GM11168 (cell line): ENCODE data around the gene CDKN2C.
"Not testable (repeated sequence)": the region's sequence is repeated elsewhere in the genome, so short reads cannot be mapped to it uniquely, and the experiment has no call there.

Source experiments
- in situ Hi-C: fragments of 300-500 bp; cut with MboI; formaldehyde crosslinking; loops from one replicate; pipeline ENCODE4 v1.12.0; 2022; ENCODE audit warnings: low sequenced_read_pairs; ENCODE audit not compliant: unreplicated experiment

The CDKN2C gene

DNA sequence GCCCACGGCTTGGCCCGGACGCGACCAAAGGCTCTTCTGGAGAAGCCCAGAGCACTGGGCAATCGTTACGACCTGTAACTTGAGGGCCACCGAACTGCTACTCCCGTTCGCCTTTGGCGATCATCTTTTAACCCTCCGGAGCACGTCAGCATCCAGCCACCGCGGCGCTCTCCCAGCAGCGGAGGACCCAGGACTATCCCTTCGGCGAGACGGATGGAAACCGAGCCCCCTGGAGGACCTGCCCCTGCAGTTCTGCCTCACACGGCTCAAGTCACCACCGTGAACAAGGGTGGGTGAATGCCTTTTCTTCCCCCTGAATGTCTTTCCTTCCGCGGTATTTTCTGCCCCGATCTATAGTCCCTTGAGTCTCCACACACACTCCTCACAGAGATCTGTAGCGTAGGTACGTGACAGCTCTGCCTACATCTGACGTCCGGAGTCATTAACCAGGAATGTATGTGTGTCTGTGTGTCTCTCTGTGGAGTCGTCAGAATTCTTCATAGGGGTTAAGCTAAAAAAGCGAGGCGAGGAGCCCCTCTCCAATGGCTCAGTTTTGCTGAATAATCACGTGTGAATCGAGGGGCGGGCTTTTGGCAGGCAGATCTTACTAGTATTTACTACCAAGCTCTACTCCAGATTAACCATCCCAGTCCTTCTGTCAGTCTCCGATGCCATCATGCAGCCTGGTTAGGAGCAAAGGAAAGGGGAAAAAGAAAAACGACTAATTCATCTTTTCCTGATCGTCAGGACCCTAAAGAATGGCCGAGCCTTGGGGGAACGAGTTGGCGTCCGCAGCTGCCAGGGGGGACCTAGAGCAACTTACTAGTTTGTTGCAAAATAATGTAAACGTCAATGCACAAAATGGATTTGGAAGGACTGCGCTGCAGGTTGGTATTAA, at the start of gene CDKN2C:
TSS of gene CDKN2C (plus strand) at position 635 of the 898 bp plus-strand sequence. CDS start at position 759, 124 bp downstream.
- in situ Hi-C loops: loop anchor here (25.0 kb wide), 1 partner anchor 217 kb away; no protein-coding TSS in a partner anchor

- in situ Hi-C loops: no loop called here
Measured at GRCh38 chr1:50920409-50920808, 49.6 kb upstream of the CDKN2C start.

DNA sequence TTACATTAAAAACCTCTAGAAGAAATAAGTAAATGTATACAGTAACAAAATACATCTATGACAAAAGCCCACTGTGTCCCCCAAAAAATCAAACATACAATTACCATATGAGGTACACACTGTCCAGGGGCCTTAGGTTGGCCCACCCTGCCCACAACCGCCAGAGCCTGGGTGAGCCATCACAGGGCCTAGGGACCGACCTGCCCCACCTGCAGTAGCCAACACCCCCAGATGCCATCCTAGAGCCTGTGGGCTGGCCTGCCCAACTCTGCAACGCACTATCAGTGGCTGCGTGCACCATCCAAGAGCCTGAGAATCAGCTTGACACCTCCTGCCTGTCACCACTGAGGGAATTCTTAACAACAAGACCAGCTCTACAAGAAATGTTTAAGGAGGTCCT, 49.0 kb upstream of the CDKN2C start:
- in situ Hi-C loops: no loop called here

DNA sequence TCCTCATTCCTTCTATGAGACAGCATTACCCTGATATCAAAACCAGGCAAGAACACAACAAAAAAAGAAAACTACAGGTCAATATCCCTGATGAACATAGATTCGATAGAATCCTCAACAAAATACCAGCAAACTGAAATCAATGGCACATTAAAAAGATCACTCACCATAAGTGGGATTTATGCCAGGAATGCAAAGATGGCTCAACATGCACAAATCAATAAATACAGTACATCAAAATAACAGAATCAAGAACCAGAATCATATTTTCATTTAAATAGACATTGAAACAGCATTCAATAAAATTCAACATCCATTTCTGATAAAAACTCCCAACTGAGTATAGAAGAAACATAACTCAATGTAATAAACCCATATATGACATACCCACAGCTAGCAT, 46.5 kb upstream of the CDKN2C start:
- in situ Hi-C loops: no loop called here

GRCh38 chr1:50929376-50929958, 40.6 kb upstream of the CDKN2C start:
- in situ Hi-C loops: no loop called here

GRCh38 chr1:50930193-50930592, 39.9 kb upstream of the CDKN2C start:
- in situ Hi-C loops: no loop called here

DNA sequence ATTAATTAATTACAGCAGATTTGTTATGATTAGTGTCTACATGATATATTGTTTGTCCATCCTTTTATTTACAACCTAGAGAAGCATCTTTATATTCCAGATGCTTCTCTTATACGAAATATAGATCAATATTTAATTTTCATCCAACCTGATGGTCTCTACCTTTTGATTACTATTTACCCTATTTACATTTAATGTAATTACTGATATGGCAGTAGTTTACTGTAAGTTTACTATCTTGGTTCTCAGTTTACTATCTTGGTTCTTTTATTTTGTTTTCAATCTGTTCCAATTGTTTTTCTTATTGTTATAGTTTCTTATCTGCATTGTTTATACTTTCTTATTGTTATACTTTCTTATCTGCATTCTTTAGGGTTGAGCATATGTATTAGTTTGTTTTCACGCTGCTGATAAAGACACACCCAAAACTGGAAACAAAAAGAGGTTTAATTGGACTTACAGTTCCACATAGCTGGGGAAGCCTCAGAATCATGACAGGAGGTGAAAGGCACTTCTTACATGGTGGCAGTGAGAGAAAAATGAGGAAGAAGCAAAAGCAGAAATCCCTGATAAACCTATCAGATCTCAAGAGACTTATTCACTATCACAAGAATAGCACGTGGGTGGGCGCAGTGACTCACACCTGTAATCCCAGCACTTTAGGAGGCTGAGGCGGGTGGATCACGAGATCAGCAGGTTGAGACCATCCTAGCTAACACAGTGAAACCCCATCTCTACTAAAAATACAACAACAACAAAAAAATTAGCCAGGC, 38.9 kb upstream of the CDKN2C start:
- in situ Hi-C loops: no loop called here

DNA sequence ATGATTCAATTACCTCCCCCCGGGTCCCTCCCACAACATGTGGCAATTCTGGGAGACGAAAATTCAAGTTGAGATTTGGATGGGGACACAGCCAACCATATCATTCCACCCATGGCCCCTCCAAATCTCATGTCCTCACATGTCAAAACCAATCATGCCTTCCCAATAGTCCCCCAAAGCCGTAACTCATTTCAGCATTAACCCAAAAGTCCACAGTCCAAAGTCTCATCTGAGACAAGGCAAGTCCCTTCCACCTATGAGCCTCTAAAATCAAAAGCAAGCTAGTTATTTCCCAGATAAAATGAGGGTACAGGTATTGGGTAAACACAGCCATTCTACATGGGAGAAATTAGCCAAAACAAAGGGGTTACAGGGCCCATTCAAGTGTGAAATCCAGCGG, 38.0 kb upstream of the CDKN2C start:
- in situ Hi-C loops: not testable (repeated sequence)

- in situ Hi-C loops: not testable (repeated sequence)
Measured at GRCh38 chr1:50933770-50934169, 36.3 kb upstream of the CDKN2C start.

GRCh38 chr1:50934838-50935237, 35.2 kb upstream of the CDKN2C start:
- in situ Hi-C loops: no loop called here

DNA sequence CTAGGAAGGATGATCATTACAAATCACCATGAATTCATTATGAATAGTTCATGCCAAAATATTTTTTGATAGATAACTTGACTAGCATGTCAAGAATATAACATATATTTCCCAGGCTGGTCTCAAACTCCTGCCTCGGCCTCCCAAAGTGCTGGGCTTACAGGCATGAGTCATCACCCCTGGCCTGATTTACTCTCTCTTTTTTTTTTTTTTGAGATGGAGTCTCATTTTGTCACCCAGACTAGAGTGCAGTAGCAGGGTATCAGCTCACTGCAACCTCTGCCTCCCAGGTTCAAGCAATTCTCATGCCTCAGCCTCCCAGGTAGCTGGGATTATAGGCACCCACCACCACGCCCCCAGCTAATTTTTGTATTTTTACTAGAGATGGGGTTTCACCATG, 34.8 kb upstream of the CDKN2C start:
- in situ Hi-C loops: not testable (repeated sequence)

DNA sequence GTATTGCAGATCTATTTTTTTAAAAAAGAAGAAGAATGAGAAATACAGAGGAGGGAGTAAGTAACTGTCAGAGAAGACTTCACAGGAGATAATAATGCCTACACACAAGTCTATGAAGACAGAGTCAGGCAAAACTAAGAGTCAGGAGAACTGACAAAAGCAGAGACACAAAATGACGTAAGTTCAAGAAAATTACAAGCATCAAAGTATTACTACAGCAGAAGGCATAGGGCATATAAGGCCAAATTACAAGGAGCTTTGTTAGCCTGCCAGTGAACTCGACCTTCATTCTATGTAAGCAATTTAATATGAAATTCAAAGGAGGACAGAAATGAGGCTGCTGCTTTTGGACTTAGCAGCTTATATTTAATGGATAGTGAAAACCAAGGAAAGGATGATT, 33.7 kb upstream of the CDKN2C start:
- in situ Hi-C loops: no loop called here

DNA sequence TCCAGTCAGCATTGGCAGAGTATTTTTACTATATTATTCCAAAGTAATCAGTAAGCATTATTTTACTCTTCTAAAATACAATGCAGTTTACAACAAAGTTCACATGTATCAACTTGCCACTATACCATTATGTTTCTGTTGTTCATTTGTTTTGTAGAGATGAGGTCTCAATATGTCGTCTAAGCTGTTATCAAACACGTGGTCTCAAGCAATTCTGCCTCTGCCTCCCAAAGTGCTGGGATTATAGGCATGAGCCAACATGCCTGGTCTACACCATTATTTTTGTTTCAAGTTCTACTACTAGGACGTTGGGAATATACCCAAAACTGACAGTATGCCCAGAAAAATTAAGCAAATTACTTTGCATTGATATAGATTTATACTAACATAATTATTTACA, 29.8 kb upstream of the CDKN2C start:
- in situ Hi-C loops: no loop called here

- in situ Hi-C loops: no loop called here
Measured at GRCh38 chr1:50942334-50942733, 27.7 kb upstream of the CDKN2C start.

DNA sequence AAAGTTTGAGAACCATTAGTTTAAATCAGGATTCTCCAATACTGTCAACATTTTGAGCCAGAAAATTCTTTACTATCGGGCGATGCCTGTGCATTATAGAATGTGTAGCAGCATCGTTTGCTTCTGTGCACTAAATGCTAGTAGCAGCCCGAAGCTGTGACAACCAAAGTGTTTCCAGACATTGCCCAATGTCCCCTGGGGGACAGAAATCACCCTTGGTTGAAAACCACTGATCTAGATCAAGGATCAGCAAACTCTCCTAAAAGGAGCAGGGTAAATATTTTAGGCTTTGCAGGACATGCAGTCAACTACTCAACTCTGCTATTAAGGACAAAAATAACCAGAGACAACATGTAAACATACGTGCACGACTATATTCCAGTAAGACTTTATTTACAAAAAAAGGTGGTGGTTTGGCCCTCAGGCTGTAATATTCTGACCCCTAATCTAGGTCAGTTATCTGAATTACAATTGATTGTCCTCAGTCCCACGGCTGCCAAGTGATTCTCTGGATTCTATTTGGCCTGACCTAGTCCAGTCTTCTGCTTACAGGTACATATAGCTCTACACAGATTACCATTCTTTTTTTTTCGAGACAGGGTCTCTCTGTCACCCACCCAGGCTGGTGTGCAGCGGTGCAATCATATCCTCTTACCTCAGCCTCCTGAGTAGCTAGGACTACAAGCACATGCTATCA, 20.6 kb upstream of the CDKN2C start:
- in situ Hi-C loops: no loop called here

DNA sequence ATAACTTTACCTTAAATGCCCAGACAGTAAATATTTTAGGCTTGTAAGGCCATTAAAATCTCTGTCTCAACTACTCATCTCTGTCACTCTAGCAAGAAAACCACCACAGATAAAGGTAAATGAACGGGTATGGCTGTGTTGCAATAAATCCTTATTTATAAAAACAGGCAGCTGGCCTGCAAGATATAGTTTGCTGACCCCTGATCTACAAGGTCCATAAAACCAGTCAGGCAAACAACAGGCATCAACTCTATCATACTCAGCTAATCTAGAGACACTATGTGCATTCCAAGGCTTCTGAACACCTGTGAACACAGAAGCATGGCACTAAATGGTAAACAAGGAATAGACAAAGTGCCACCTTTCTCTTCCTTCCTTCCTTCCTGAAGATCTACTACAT, 19.6 kb upstream of the CDKN2C start:
- in situ Hi-C loops: loop anchor here (25.0 kb wide), 1 partner anchor 237 kb away; no protein-coding TSS in a partner anchor

GRCh38 chr1:50952566-50952965, 17.5 kb upstream of the CDKN2C start:
- in situ Hi-C loops: loop anchor here (25.0 kb wide), 1 partner anchor 235 kb away; no protein-coding TSS in a partner anchor

GRCh38 chr1:50955116-50955515, 14.9 kb upstream of the CDKN2C start:
- in situ Hi-C loops: loop anchor here (25.0 kb wide), 1 partner anchor 232 kb away; no protein-coding TSS in a partner anchor

- in situ Hi-C loops: loop anchor here (25.0 kb wide), 1 partner anchor 228 kb away; no protein-coding TSS in a partner anchor
Measured at GRCh38 chr1:50959303-50959912, 10.6 kb upstream of the CDKN2C start.
